ENCODE measurements around the gene SLC34A1.

SLC34A1 gene

GRCh38 chr5:177388521-177389052, 4.4 kb downstream of the SLC34A1 start:
- no peak for DNase-seq (ENCODE audit: low spot score)

GRCh38 chr5:177389241-177390169, 5.3 kb downstream of the SLC34A1 start:
- DNase-seq (ENCODE audit: low spot score): no peak

GRCh38 chr5:177390363-177391300, 6.4 kb downstream of the SLC34A1 start:
- DNase-seq (ENCODE audit: low spot score): peak; percentile 88

- DNase-seq (ENCODE audit: low spot score): no peak
These were observed 8.5 kb downstream of the SLC34A1 start for GRCh38 chr5:177392765-177393164.

GRCh38 chr5:177393206-177393765, 9.1 kb downstream of the SLC34A1 start:
- no peak for DNase-seq (ENCODE audit: low spot score)

- DNase-seq (ENCODE audit: low spot score): no peak
These were observed 9.8 kb downstream of the SLC34A1 start for GRCh38 chr5:177393990-177394389.

- DNase-seq (ENCODE audit: low spot score): no peak
These were observed 11.8 kb downstream of the SLC34A1 start for GRCh38 chr5:177396078-177396477.

- DNase-seq (ENCODE audit: low spot score): no peak
These were observed 12.6 kb downstream of the SLC34A1 start for GRCh38 chr5:177396807-177397206.

- no peak for DNase-seq (ENCODE audit: low spot score)
These were observed 13.7 kb downstream of the SLC34A1 start for GRCh38 chr5:177397875-177398390.

GRCh38 chr5:177399997-177400868, 16.0 kb downstream of the SLC34A1 start, which contains the start of gene PFN3:
PFN3 (minus strand) TSS chr5:177400661; CDS start chr5:177400576, 85 bp downstream.
- DNase-seq (ENCODE audit: low spot score): no peak

GRCh38 chr5:177402271-177403043, 18.2 kb downstream of the SLC34A1 start:
- peak; percentile 57 for DNase-seq (ENCODE audit: low spot score)

GRCh38 chr5:177403102-177403791, 19.0 kb downstream of the SLC34A1 start:
- no peak for DNase-seq (ENCODE audit: low spot score)

GRCh38 chr5:177403792-177404640, 19.8 kb downstream of the SLC34A1 start:
- DNase-seq (ENCODE audit: low spot score): peak; percentile 71

GRCh38 chr5:177404641-177405179, 20.5 kb downstream of the SLC34A1 start:
- no peak for DNase-seq (ENCODE audit: low spot score)

GRCh38 chr5:177405312-177405711, 21.1 kb downstream of the SLC34A1 start:
- DNase-seq (ENCODE audit: low spot score): no peak

GRCh38 chr5:177405805-177406204, 21.6 kb downstream of the SLC34A1 start:
- no peak for DNase-seq (ENCODE audit: low spot score)

GRCh38 chr5:177409043-177409801, 25.0 kb downstream of the SLC34A1 start, which contains the start of gene F12:
F12 (minus strand) TSS chr5:177409564; CDS start chr5:177409527, 37 bp downstream.
- no peak for DNase-seq (ENCODE audit: low spot score)

Measured in cerebellar cortex (tissue), 1 donor.